MCF 10A (cell line): ENCODE measurements around the gene MUC22. TPM values are rescaled to one million over a fixed set of nuclear protein-coding genes. Genes with fewer than 3 reads are reported as not detected.

Experiments
- total RNA-seq: library from RNA; stranded (reverse); gene quantifications from 2 replicates; pipeline ENCODE4 v1.2.3, GENCODE V29; 2022

MUC22 gene
- total RNA-seq, 1 experiment from 2014 or later = not detected

Other genes with a start within 250 kb of the MUC22 start
- gene DDR1, start 126.0 kb upstream of the MUC22 start, total RNA-seq = 59.7 and 66.0 TPM in 2 replicates
- gene GTF2H4, start 102.3 kb upstream of the MUC22 start, total RNA-seq = 30.6 and 33.9 TPM in 2 replicates
- gene VARS2, start 96.2 kb upstream of the MUC22 start, total RNA-seq = 38.8 and 52.7 TPM in 2 replicates
- not detected in 2 replicates for gene SFTA2, start 78.3 kb upstream of the MUC22 start, total RNA-seq
- gene MUCL3, start 69.5 kb upstream of the MUC22 start, total RNA-seq = not detected in 2 replicates
- gene MUC21, start 26.8 kb upstream of the MUC22 start, total RNA-seq = not detected in 2 replicates
- not detected in 2 replicates for gene C6orf15, start 102.1 kb downstream of the MUC22 start, total RNA-seq
- gene PSORS1C1, start 104.3 kb downstream of the MUC22 start, total RNA-seq = 7.7 and 11.7 TPM in 2 replicates
- 0.16 TPM in 1 of 2 replicates, not detected in the other for gene CDSN, start 110.0 kb downstream of the MUC22 start, total RNA-seq
- not detected in 2 replicates for gene PSORS1C2, start 128.6 kb downstream of the MUC22 start, total RNA-seq
- gene CCHCR1, start 147.3 kb downstream of the MUC22 start, total RNA-seq = 18.4 and 21.4 TPM in 2 replicates
- 3.6 and 6.5 TPM in 2 replicates for gene TCF19, start 148.1 kb downstream of the MUC22 start, total RNA-seq
- gene POU5F1, start 160.2 kb downstream of the MUC22 start, total RNA-seq = 1.5 and 2.0 TPM in 2 replicates